HG03469 (cell line): ENCODE measurements around the gene FANCC.
"Not testable (repeated sequence)": the region's sequence is repeated elsewhere in the genome, so short reads cannot be mapped to it uniquely, and the experiment has no call there.

ENCODE experiments used
- ATAC-seq: cut with Tn5 transposase; IDR thresholded peaks from one replicate; pipeline ENCODE4 v1.9.1; 2021; ENCODE audit warnings: mild to moderate bottlenecking, moderate library complexity, moderate number of reproducible peaks; ENCODE audit not compliant: unreplicated experiment

Gene FANCC

GRCh38 chr9:95239071-95239470 lies 78.4 kb downstream of the FANCC start:
- no peak for ATAC-seq

- ATAC-seq = no peak
Measured at GRCh38 chr9:95237336-95237735, 80.2 kb downstream of the FANCC start.

GRCh38 chr9:95230046-95230445 lies 87.5 kb downstream of the FANCC start:
- ATAC-seq = no peak

GRCh38 chr9:95229230-95229915 lies 88.1 kb downstream of the FANCC start:
- ATAC-seq = no peak

- ATAC-seq = no peak
Measured at GRCh38 chr9:95226921-95227320, 90.6 kb downstream of the FANCC start.

GRCh38 chr9:95225726-95226106 lies 91.8 kb downstream of the FANCC start:
- ATAC-seq = no peak

- ATAC-seq = no peak
Measured at GRCh38 chr9:95225076-95225725, 92.3 kb downstream of the FANCC start.

- no peak for ATAC-seq
Measured at GRCh38 chr9:95224376-95225019, 93.0 kb downstream of the FANCC start.

GRCh38 chr9:95220352-95220751 lies 97.2 kb downstream of the FANCC start:
- not testable (repeated sequence) for ATAC-seq

GRCh38 chr9:95218773-95219172 lies 98.7 kb downstream of the FANCC start:
- ATAC-seq = no peak

GRCh38 chr9:95217936-95218335 lies 99.6 kb downstream of the FANCC start:
- no peak for ATAC-seq

GRCh38 chr9:95215336-95215898 lies 102.1 kb downstream of the FANCC start:
- ATAC-seq = no peak

GRCh38 chr9:95213117-95213516 lies 104.4 kb downstream of the FANCC start:
- no peak for ATAC-seq

- no peak for ATAC-seq
Measured at GRCh38 chr9:95211028-95211427, 106.5 kb downstream of the FANCC start.

GRCh38 chr9:95207403-95207802 lies 110.1 kb downstream of the FANCC start:
- no peak for ATAC-seq

GRCh38 chr9:95206143-95206542 lies 111.4 kb downstream of the FANCC start:
- no peak for ATAC-seq

GRCh38 chr9:95204710-95205109 lies 112.8 kb downstream of the FANCC start:
- ATAC-seq = no peak

- ATAC-seq = no peak
Measured at GRCh38 chr9:95204310-95204709, 113.2 kb downstream of the FANCC start.

- not testable (repeated sequence) for ATAC-seq
Measured at GRCh38 chr9:95203019-95203418, 114.5 kb downstream of the FANCC start.

- ATAC-seq = no peak
Measured at GRCh38 chr9:95202076-95202681, 115.3 kb downstream of the FANCC start.

GRCh38 chr9:95201206-95201605 lies 116.3 kb downstream of the FANCC start:
- no peak for ATAC-seq
